ENCODE measurements around the gene ITFG1. TPM values are rescaled to one million over a fixed set of nuclear protein-coding genes. Genes with fewer than 3 reads are reported as not detected.
A peak's percentile ranks its signal among the peaks of the same experiment; 100 is the strongest.

ITFG1 gene
- polyA plus RNA-seq, 3 donors, result 28.9 to 62.5 (median 35.3) TPM

DNA sequence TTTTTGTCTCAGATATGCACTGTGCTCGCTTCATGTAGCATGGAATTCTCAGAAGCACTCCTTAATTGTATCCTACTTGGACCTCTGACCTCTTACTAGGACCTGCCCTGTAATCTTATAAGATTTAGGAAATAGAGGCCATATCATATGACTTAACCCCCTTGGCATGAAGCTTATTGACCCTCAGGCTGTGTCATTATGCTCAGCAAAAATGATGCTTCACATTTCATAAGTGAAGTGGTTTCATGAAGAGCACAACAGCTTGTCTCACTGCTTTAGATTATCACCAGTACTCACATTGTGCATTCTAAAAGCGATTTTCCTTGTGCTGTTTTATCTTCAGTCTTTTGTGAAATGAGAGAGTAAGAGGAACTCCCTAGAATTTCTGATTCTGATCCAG is 6.6 kb upstream of the ITFG1 start:
- Histone ChIP-seq H3K4me3 (replicated peaks in 1 of 3; ENCODE audit: low read depth in 2 of 3, low read length in 3 of 3) (no peak overlapping the region), H3K9ac (ENCODE audit: insufficient read depth, low read length, poor library complexity, severe bottlenecking) (no peak overlapping the region), H3K27ac (ENCODE audit: low read depth in 1 of 2, low read length in 2 of 2) (peak overlapping the region in 1 of 2 donors; percentile 15), H3K4me2 (replicated peaks; ENCODE audit: extremely low read depth, low read length, poor library complexity, severe bottlenecking) (no peak overlapping the region), H3K27me3 (ENCODE audit: control insufficient read depth in 2 of 2, insufficient read depth in 2 of 2, low read length in 2 of 2) (no peaks in the 10 kb centered on the region), H3K79me2 (ENCODE audit: insufficient read depth, low read length) (peaks cover 97% of the 10 kb centered on the region), H3K4me1 (ENCODE audit: control insufficient read depth in 1 of 2, insufficient read depth in 2 of 2, low read length in 2 of 2) (peaks cover 4 to 7% of the 10 kb centered on the region in 2 donors), H4K20me1 (ENCODE audit: insufficient read depth, low read length) (peaks cover 59% of the 10 kb centered on the region), H2AFZ (ENCODE audit: insufficient read depth, low read depth, low read length, poor library complexity, severe bottlenecking) (no peak overlapping the region), H3K36me3 (replicated peaks in 1 of 2; ENCODE audit: control insufficient read depth in 1 of 2, insufficient read depth in 2 of 2, low read length in 2 of 2) (peaks cover 16 to 61% of the 10 kb centered on the region in 2 donors), H3K9me3 (replicated peaks in 1 of 2; ENCODE audit: control insufficient read depth in 1 of 2, insufficient read depth in 1 of 2, low read length in 2 of 2) (no peaks in the 10 kb centered on the region)
- intact Hi-C loops (cut with micrococcal nuclease), result loop anchor here in 1 of 2 donors (10.0 kb wide), 1 partner anchor 493 kb away; the partner anchor contains the start of gene DNAJA2
- Mint-ChIP-seq H3K4me1 (peaks cover 21% of the 10 kb centered on the region), H3K27me3 (ENCODE audit: low read depth in 3 of 3) (peaks cover 0 to 2% (median 0%) of the 10 kb centered on the region in 3 donors), H3K27ac (no peak overlapping the region), H3K36me3 (peaks cover 30 to 31% of the 10 kb centered on the region in 2 donors), H3K9me3 (peaks cover 0 to 5% (median 0%) of the 10 kb centered on the region in 7 donors), H3K4me3 (no peak overlapping the region)
- no peak for DNase-seq
- WGBS (ENCODE audit: insufficient coverage), result no CpG with 5 or more reads among the region's 2 CpGs
- TF ChIP-seq, protein P1, sequence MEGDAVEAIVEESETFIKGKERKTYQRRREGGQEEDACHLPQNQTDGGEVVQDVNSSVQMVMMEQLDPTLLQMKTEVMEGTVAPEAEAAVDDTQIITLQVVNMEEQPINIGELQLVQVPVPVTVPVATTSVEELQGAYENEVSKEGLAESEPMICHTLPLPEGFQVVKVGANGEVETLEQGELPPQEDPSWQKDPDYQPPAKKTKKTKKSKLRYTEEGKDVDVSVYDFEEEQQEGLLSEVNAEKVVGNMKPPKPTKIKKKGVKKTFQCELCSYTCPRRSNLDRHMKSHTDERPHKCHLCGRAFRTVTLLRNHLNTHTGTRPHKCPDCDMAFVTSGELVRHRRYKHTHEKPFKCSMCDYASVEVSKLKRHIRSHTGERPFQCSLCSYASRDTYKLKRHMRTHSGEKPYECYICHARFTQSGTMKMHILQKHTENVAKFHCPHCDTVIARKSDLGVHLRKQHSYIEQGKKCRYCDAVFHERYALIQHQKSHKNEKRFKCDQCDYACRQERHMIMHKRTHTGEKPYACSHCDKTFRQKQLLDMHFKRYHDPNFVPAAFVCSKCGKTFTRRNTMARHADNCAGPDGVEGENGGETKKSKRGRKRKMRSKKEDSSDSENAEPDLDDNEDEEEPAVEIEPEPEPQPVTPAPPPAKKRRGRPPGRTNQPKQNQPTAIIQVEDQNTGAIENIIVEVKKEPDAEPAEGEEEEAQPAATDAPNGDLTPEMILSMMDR (IDR thresholded peaks at IDR 0.05), result no peak

DNA sequence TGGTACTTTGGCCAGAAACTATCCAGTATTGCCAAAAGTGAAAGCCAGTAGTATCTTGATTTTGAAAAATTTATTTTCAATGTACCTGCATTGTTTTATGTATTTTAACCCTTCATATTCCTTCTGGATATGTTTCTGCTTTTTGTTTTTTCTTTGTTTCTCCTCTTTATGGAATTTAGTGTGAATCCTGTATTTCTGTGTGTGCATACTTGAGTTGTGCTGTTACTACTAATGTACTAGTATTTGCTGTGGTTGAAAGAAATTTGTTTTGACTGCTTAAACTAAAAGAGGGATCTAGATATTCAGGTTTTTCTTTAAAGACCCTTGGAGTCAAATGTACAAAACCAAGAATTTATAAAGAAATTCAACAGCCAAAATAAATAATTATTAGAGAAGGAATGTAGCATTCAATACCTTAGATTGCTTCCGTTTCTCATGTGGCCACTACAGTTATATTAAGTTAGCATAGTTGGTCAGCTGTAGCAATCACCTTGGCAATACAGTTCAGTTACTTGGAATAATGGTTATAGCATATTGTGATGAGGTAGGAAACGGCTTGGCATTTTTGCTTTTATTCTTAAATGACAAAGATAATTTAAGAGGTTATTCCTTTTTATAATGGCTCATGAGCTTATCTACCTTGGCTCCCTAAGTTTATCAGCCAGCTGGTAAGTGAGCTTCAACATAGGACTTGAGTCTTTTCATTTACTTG is 5.2 kb upstream of the ITFG1 start:
- Histone ChIP-seq H3K4me2 (replicated peaks; ENCODE audit: extremely low read depth, low read length, poor library complexity, severe bottlenecking) (no peak overlapping the region), H3K9ac (ENCODE audit: insufficient read depth, low read length, poor library complexity, severe bottlenecking) (no peak overlapping the region), H3K79me2 (ENCODE audit: insufficient read depth, low read length) (peaks cover 99% of the 10 kb centered on the region), H3K27me3 (ENCODE audit: control insufficient read depth in 2 of 2, insufficient read depth in 2 of 2, low read length in 2 of 2) (no peaks in the 10 kb centered on the region), H3K4me1 (ENCODE audit: control insufficient read depth in 1 of 2, insufficient read depth in 2 of 2, low read length in 2 of 2) (peaks cover 10 to 14% of the 10 kb centered on the region in 2 donors), H3K36me3 (replicated peaks in 1 of 2; ENCODE audit: control insufficient read depth in 1 of 2, insufficient read depth in 2 of 2, low read length in 2 of 2) (peaks cover 16 to 57% of the 10 kb centered on the region in 2 donors), H2AFZ (ENCODE audit: insufficient read depth, low read depth, low read length, poor library complexity, severe bottlenecking) (no peak overlapping the region), H3K4me3 (replicated peaks in 1 of 3; ENCODE audit: low read depth in 2 of 3, low read length in 3 of 3) (no peak overlapping the region), H3K27ac (ENCODE audit: low read depth in 1 of 2, low read length in 2 of 2) (no peak overlapping the region), H4K20me1 (ENCODE audit: insufficient read depth, low read length) (peaks cover 52% of the 10 kb centered on the region), H3K9me3 (replicated peaks in 1 of 2; ENCODE audit: control insufficient read depth in 1 of 2, insufficient read depth in 1 of 2, low read length in 2 of 2) (no peaks in the 10 kb centered on the region)
- H3K27me3 Mint-ChIP-seq (ENCODE audit: low read depth in 3 of 3), result peaks cover 0 to under 1% (median 0%) of the 10 kb centered on the region in 3 donors
- DNase-seq, result no peak
- TF ChIP-seq, protein P1 (IDR thresholded peaks at IDR 0.05), result no peak
- peak overlapping the region in 2 of 7 donors; percentile 2 to 3 for H3K27ac Mint-ChIP-seq
- no peak overlapping the region for H3K4me3 Mint-ChIP-seq
- peaks cover 0 to 3% (median 0%) of the 10 kb centered on the region in 7 donors for H3K9me3 Mint-ChIP-seq
- no CpG with 5 or more reads among the region's 2 CpGs for WGBS (ENCODE audit: insufficient coverage)
- intact Hi-C loops (cut with micrococcal nuclease), result loop anchor here in 1 of 2 donors (10.0 kb wide), 1 partner anchor 491 kb away; the partner anchor contains the start of gene DNAJA2
- peaks cover 25% of the 10 kb centered on the region in 2 donors for H3K36me3 Mint-ChIP-seq
- H3K4me1 Mint-ChIP-seq, result peaks cover 28% of the 10 kb centered on the region

Measured in CD14-positive monocyte (primary cell).